Liver (tissue), 3 donors: Measurements from ENCODE around the gene CNTN2.

ENCODE experiments used
- ATF3 ChIP-seq: IDR thresholded peaks from 2 replicates; pipeline ENCODE4 v1.6.1; 2016; ENCODE audit warnings: antibody characterized with exemption
- CTCF ChIP-seq: fragments of 150-350 bp; IDR thresholded peaks from 2 replicates; pipeline ENCODE4 v1.5.1; 2017; ENCODE audit warnings: improper control_type of control experiment, low read depth, low read length; ENCODE audit not compliant: missing input control
- EGR1 ChIP-seq, 2 donors: IDR thresholded peaks; 2 replicates each; pipeline ENCODE4 v1.6.1; 2016 to 2018; ENCODE audit warnings: antibody characterized with exemption in 2 of 2, low read depth in 2 of 2
- GABPA ChIP-seq, 2 donors: IDR thresholded peaks in 1 of 2; conservative IDR thresholded peaks in 1 of 2; 2 replicates each; pipeline ENCODE4 v1.6.1; 2016; ENCODE audit warnings: antibody characterized with exemption in 2 of 2, mild to moderate bottlenecking in 1 of 2, moderate library complexity in 1 of 2
- HNF4G ChIP-seq: IDR thresholded peaks from 2 replicates; pipeline ENCODE4 v1.6.1; 2016; ENCODE audit warnings: antibody characterized with exemption
- JUND ChIP-seq, 2 donors: IDR thresholded peaks; 2 replicates each; pipeline ENCODE4 v1.6.1; 2016; ENCODE audit warnings: antibody characterized with exemption in 2 of 2
- RAD21 ChIP-seq, 2 donors: IDR thresholded peaks; 2 replicates each; pipeline ENCODE4 v1.6.1; 2016; ENCODE audit warnings: antibody characterized with exemption in 2 of 2, mild to moderate bottlenecking in 2 of 2
- REST ChIP-seq: IDR thresholded peaks from 2 replicates; pipeline ENCODE4 v1.6.1; 2016; ENCODE audit warnings: antibody characterized with exemption, mild to moderate bottlenecking
- SP1 ChIP-seq: IDR thresholded peaks from 2 replicates; pipeline ENCODE4 v1.6.1; 2018; ENCODE audit warnings: antibody characterized with exemption, mild to moderate bottlenecking
- TAF1 ChIP-seq: conservative IDR thresholded peaks from 2 replicates; pipeline ENCODE4 v1.6.1; 2016; ENCODE audit warnings: antibody characterized with exemption, mild to moderate bottlenecking
- YY1 ChIP-seq: IDR thresholded peaks from 2 replicates; pipeline ENCODE4 v1.6.1; 2016; ENCODE audit warnings: antibody characterized with exemption, mild to moderate bottlenecking
- ZBTB33 ChIP-seq: IDR thresholded peaks from 2 replicates; pipeline ENCODE4 v1.6.1; 2016; ENCODE audit warnings: antibody characterized with exemption
- donor health status: healthy.
- donor health status: healthy.

GRCh38 chr1:204996981-204997380 is 46.0 kb upstream of the CNTN2 start:
- TF ChIP-seq RAD21 (IDR thresholded peaks at IDR 0.05) (no peak), ATF3 (no peak), SP1 (no peak), CTCF (no peak), REST (no peak), ZBTB33 (no peak), TAF1 (no peak), JUND (IDR thresholded peaks at IDR 0.05) (no peak), GABPA (IDR thresholded peaks at IDR 0.05 in 1 of 2, conservative IDR thresholded peaks at IDR 0.05 in 1 of 2) (no peak), YY1 (no peak), EGR1 (IDR thresholded peaks at IDR 0.05; ENCODE audit: low read depth in 2 of 2) (no peak), HNF4G (no peak)
